Measurements from ENCODE around the gene CLC. TPM values are rescaled to one million over a fixed set of nuclear protein-coding genes. Genes with fewer than 3 reads are reported as not detected.
"Not testable (repeated sequence)": the region's sequence is repeated elsewhere in the genome, so short reads cannot be mapped to it uniquely, and the experiment has no call there.

The CLC gene
- polyA plus RNA-seq (2012; ENCODE audit: insufficient read depth, insufficient read length): not detected

GRCh38 chr19:39737891-39738290 is at the start of gene CLC:
TSS of gene CLC (minus strand) at chr19:39738029. CDS start at chr19:39737952, 77 bp downstream.
- no peak within 1 kb of the TSS for H3K4me3 ChIP-seq (ENCODE audit: low read length)
- no peak for DNase-seq (ENCODE audit: low read depth, low spot score)

DNA sequence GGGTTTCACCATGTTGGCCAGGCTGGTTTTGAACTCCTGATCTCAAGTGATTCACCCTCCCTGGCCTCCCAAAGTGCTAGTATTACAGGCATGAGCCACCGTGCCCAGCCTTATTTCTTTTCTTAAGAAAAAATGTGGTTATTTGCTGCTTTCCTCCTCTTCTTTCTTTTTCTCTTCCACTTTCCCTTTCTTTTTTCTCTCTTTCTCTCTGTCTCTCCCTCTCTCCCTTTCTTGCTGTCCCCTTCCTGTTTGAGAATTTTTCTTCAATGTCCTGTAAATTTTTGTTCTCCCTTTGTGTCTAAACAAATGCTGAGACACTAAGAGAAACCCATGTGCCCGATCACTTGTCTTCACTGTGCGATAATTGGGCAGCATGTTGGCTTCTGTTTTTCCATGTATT is 43.1 kb upstream of the CLC start:
- no peak overlapping the region for H3K4me3 ChIP-seq (ENCODE audit: low read length)
- no peak for DNase-seq (ENCODE audit: low read depth, low spot score)

- no peak within 1 kb of the TSS for H3K4me3 ChIP-seq (ENCODE audit: low read length)
- no peak for DNase-seq (ENCODE audit: low read depth, low spot score)
Observed at GRCh38 chr19:39778763-39779162, 40.9 kb upstream of the CLC start, which contains the start of gene LEUTX. TSS of gene LEUTX (plus strand) at chr19:39778854. CDS start at chr19:39778921, 67 bp downstream.

DNA sequence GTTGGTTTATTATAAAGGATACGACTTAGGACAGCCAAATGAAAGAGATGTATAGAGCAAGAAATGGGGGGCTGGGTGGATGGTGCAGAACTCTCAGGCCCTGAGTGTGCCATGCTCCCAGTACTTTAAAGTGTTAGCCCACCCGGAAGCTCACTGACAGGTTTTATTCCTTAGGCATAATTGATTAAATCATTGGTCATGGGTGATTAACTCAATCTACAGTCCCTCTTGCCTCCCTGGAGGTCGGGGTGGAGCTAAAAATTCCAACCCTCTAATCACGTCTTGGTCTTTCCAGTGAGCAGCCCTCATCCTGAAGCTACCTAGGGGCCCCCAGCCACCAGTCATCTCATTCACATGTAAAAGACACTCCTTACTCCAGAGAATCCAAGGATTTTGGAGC is 31.0 kb upstream of the CLC start:
- no peak for DNase-seq (ENCODE audit: low read depth, low spot score)
- H3K4me3 ChIP-seq (ENCODE audit: low read length): no peak overlapping the region

DNA sequence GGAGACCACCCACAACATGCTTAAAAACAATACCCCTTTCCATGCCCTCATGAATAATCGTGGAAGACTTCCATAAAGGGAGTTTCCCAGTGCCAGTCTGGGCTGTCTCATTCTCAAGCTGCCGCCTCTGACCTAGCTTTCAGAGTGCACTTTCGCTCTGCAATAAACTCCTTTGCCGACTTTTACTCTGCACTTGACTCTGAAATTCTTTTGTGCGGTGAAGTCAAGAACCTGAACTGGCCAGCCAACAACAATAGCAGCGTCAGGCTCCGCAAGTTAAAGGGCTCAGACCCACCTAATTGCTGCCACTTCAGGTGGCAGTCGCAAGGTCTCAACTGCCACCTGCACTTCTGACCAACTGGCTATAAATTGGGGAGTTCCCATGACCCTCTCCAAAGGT is 30.5 kb upstream of the CLC start:
- DNase-seq (ENCODE audit: low read depth, low spot score): no peak
- no peak overlapping the region for H3K4me3 ChIP-seq (ENCODE audit: low read length)

- no peak for DNase-seq (ENCODE audit: low read depth, low spot score)
- H3K4me3 ChIP-seq (ENCODE audit: low read length): no peak overlapping the region
Observed at GRCh38 chr19:39765091-39766076, 27.6 kb upstream of the CLC start.

DNA sequence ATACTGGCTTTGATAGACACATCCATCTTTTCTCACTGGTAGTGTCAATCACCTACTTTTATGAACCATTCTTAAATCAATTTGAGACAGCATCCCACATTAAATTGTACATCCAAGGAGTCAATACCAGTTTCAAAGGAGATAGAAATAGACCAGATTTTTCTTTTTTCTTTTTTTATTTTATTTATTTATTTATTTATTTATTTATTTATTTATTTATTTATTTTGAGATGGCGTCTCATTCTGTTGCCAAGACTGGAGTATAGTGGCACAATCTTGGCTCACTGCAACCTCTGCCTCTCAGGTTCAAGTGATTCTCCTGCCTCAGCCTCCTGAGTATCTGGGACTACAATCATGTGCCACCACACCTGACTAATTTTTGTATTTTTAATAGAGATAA is 24.0 kb upstream of the CLC start:
- not testable (repeated sequence) for DNase-seq (ENCODE audit: low read depth, low spot score); H3K4me3 ChIP-seq (ENCODE audit: low read length)

DNA sequence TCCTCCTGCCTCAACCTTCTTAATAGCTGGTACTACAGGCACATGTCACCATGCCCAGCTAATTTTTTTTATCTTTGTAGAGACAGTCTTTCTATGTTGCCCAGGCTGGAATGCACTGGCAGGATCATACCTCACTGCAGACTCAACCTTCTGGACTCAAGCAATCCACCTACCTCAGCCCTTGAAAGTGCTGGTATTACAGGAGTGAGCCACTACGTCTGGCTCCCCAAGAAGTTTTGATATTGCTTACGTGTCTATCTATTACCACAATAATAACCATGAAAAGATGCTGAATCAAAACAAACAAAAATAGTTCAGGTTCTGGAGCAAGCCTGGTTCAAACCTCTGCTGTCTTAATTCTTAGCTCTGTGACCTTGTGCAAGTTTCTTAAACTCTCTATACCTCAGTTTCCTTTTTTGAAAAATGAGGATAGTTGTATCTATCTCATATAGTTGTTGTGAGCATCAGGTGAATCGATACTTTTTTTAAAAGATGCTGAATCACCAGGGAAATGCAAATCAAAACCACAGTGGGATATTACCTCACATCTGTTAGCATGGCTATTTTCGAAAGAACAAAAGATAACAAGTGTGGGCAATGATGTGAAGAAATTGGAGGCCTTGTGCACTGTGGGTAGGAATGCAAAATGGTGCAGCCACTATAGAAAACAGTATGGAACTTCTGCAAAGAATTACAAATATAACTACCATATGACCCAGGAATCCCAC is 21.8 kb upstream of the CLC start:
- no peak for DNase-seq (ENCODE audit: low read depth, low spot score)
- no peak overlapping the region for H3K4me3 ChIP-seq (ENCODE audit: low read length)

- DNase-seq (ENCODE audit: low read depth, low spot score): no peak
- no peak overlapping the region for H3K4me3 ChIP-seq (ENCODE audit: low read length)
Observed at GRCh38 chr19:39754971-39755370, 17.1 kb upstream of the CLC start.

GRCh38 chr19:39754544-39754943 is 16.7 kb upstream of the CLC start:
- H3K4me3 ChIP-seq (ENCODE audit: low read length): no peak overlapping the region
- no peak for DNase-seq (ENCODE audit: low read depth, low spot score)

- H3K4me3 ChIP-seq (ENCODE audit: low read length): no peak overlapping the region
- DNase-seq (ENCODE audit: low read depth, low spot score): no peak
Observed at GRCh38 chr19:39752795-39753194, 15.0 kb upstream of the CLC start.

GRCh38 chr19:39752390-39752789 is 14.6 kb upstream of the CLC start:
- H3K4me3 ChIP-seq (ENCODE audit: low read length): no peak overlapping the region
- DNase-seq (ENCODE audit: low read depth, low spot score): no peak

GRCh38 chr19:39749981-39750380 is 12.2 kb upstream of the CLC start:
- no peak overlapping the region for H3K4me3 ChIP-seq (ENCODE audit: low read length)
- no peak for DNase-seq (ENCODE audit: low read depth, low spot score)

GRCh38 chr19:39746836-39747529 is 9.2 kb upstream of the CLC start:
- H3K4me3 ChIP-seq (ENCODE audit: low read length): no peak overlapping the region
- DNase-seq (ENCODE audit: low read depth, low spot score): no peak

GRCh38 chr19:39745643-39746042 is 7.8 kb upstream of the CLC start:
- DNase-seq (ENCODE audit: low read depth, low spot score): no peak

GRCh38 chr19:39740395-39740794 is 2.6 kb upstream of the CLC start:
- no peak overlapping the region for H3K4me3 ChIP-seq (ENCODE audit: low read length)
- DNase-seq (ENCODE audit: low read depth, low spot score): no peak

More at GRCh38 chr19:39745643-39746042, 7.8 kb upstream of the CLC start:
- H3K4me3 ChIP-seq (ENCODE audit: low read length): no peak overlapping the region

GRCh38 chr19:39738814-39739213 is 985 bp upstream of the CLC start:
- no peak overlapping the region for H3K4me3 ChIP-seq (ENCODE audit: low read length)
- DNase-seq (ENCODE audit: low read depth, low spot score): no peak

- no peak overlapping the region for H3K4me3 ChIP-seq (ENCODE audit: low read length)
- no peak for DNase-seq (ENCODE audit: low read depth, low spot score)
Observed at GRCh38 chr19:39737351-39737750, 478 bp downstream of the CLC start.

DNA sequence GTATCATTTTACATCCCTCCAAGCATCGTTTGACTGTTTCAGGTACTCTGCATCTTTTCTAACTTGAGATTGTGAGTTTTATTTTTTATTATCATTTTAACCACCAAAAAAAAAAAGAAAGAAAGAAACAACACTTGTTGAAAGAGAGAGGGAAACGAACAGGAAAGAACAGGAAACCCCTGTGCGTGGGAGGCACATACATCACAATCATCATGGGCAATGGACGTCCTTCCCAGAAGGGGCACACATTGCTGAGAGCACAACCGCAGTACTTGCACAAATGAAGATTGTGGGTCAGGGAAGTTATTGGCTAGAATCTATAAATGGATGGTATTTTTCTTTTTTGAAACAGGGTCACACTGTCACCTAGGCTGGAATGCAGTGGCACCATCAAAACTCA is 1.7 kb downstream of the CLC start:
- no peak overlapping the region for H3K4me3 ChIP-seq (ENCODE audit: low read length)
- no peak for DNase-seq (ENCODE audit: low read depth, low spot score)

Measured in Jurkat, Clone E6-1 (cell line).